Esophagus squamous epithelium (tissue), 4 donors: ENCODE data around the gene AFF3.
"Not testable (repeated sequence)": the region's sequence is repeated elsewhere in the genome, so short reads cannot be mapped to it uniquely, and the experiment has no call there.

ENCODE experiments used
- CTCF ChIP-seq, 6 experiments: fragments of 450-650 bp in 4 of 6; fragments of 200-600 bp in 2 of 6; sonication (generic) in 2 of 6; IDR thresholded peaks; one replicate each; pipeline ENCODE4 v1.5.1; 2016 to 2019; ENCODE audit warnings: antibody characterized with exemption in 6 of 6, mild to moderate bottlenecking in 4 of 6, moderate library complexity in 4 of 6
- POLR2A ChIP-seq, 4 donors: fragments of 450-650 bp; IDR thresholded peaks; one replicate each; pipeline ENCODE4 v1.6.1; 2017; ENCODE audit warnings: antibody characterized with exemption in 4 of 4, mild to moderate bottlenecking in 4 of 4, moderate library complexity in 3 of 4

- not testable (repeated sequence) for TF ChIP-seq POLR2A, CTCF (IDR thresholded peaks at IDR 0.05)
These were observed 407.1 kb downstream of the AFF3 start for GRCh38 chr2:99735314-99735713.
